IgD-negative memory B cell (primary cell): ENCODE results near the gene CNTNAP2. TPM values are rescaled to one million over a fixed set of nuclear protein-coding genes. Genes with fewer than 3 reads are reported as not detected.

Experiments
- H3K27ac Mint-ChIP-seq, 3 donors: one replicate each; pipeline ENCODE4 v1.8.0; 2020 to 2022; ENCODE audit warnings: mild to moderate bottlenecking in 3 of 3, mixed read lengths in 3 of 3, moderate library complexity in 1 of 3
- H3K27me3 Mint-ChIP-seq: one replicate; pipeline ENCODE4 v1.8.0; 2021; ENCODE audit warnings: mixed read lengths
- H3K36me3 Mint-ChIP-seq: one replicate; pipeline ENCODE4 v1.8.0; 2020; ENCODE audit warnings: mild to moderate bottlenecking, mixed read lengths
- H3K4me1 Mint-ChIP-seq, 3 donors: one replicate each; pipeline ENCODE4 v1.8.0; 2020 to 2022; ENCODE audit warnings: mixed read lengths in 3 of 3, mild to moderate bottlenecking in 1 of 3
- H3K4me3 Mint-ChIP-seq, 4 donors: one replicate each; pipeline ENCODE4 v1.8.0; 2020 to 2022; ENCODE audit warnings: mild to moderate bottlenecking in 4 of 4, mixed read lengths in 4 of 4, moderate library complexity in 3 of 4
- H3K9me3 Mint-ChIP-seq, 3 donors: one replicate each; pipeline ENCODE4 v1.8.0; 2020 to 2021; ENCODE audit warnings: mixed read lengths in 3 of 3, mild to moderate bottlenecking in 1 of 3
- polyA plus RNA-seq: library from polyadenylated mRNA; unstranded; fragments of 300-500 nt; fragmentation: Illumina TruSeq; gene quantifications from one replicate; pipeline ENCODE4 v1.2.3, GENCODE V29; 2021

Gene CNTNAP2
- polyA plus RNA-seq, 1 donor from 2014 or later, result 47.3 TPM

DNA sequence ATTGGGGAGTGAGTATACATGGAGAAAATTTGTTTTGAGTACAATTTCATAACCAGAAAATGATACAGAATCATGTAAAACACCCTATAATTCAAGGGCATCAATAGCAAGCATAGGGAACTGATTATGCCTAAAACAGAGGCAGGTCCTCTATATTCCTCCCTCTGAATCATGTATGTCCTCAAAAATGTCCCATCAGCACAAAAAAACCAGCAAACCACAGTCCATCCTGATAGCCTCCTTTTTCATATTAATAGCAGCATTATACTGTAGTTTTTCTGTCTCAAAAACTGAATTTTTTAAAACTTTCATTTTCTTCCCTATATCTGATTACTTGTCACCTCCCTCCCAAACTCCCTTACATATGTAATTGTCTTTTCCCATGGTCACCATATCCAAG lies 1057.3 kb downstream of the CNTNAP2 start:
- Mint-ChIP-seq H3K9me3 (peaks cover 2 to 9% (median 3%) of the 10 kb centered on the region in 3 donors), H3K36me3 (no peaks in the 10 kb centered on the region), H3K4me3 (no peak overlapping the region), H3K27ac (no peak overlapping the region), H3K4me1 (no peaks in the 10 kb centered on the region), H3K27me3 (no peaks in the 10 kb centered on the region)

DNA sequence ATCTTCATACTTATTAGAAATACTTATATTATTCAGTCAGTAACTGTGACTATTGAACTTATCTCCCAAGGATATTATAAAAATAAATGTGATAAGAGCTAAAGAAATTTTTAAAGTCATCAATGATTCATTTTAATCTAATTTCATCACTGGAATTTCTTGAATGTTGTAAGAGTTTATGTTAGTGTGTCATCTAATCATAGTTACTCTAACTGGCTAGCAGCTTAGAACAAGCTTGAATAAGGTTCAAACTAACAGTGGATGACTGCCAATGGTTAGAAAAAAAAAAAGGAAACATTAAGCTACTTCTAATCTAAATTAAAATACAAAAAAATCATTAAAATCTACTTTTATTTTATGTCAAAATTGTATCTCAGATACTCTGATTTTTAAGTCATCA lies 1066.3 kb downstream of the CNTNAP2 start:
- Mint-ChIP-seq H3K27me3 (no peaks in the 10 kb centered on the region), H3K36me3 (no peaks in the 10 kb centered on the region), H3K9me3 (peaks cover 0 to 17% (median 7%) of the 10 kb centered on the region in 3 donors)

DNA sequence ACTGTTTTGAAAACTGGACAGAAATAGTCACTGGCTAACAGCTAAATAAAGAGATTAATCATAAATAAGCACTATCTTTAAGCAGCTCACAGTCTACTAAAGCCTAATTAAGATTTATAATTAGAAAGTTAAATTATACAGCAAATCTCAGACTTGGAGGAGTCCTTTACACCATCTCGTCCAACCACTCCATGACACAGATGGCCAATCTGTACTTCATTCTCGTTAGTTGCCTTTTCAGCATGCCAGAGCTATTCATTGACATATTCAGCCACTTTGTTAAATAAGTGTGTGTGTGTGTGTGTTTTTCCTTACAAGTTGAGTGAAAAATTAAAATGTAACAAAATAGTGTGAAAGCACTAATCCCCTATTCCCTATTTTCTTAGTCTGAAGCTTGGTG lies 1066.7 kb downstream of the CNTNAP2 start:
- no peaks in the 10 kb centered on the region for H3K27me3 Mint-ChIP-seq

More for the DNA sequence above, 1066.3 kb downstream of the CNTNAP2 start:
- Mint-ChIP-seq H3K4me3 (no peak overlapping the region), H3K4me1 (no peaks in the 10 kb centered on the region), H3K27ac (no peak overlapping the region)

DNA sequence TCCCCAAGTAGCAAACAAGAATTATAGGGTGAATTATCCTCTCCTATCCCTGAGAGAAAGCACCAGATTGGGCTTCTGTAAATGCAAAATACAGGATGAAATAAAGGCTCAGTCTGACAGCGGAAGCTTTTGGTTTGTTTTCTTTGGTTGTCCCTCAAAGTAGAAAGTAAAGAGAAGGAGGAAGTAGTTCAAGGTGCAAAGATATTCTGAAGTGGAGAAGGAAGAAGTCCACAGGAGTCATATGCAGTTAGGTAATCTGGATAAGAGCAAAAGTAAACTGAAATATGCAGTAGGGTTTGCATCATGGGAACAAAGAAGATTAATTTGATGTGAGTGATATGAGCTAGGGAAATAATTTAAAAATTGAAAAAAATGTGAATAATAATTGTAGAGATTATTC lies 1071.9 kb downstream of the CNTNAP2 start:
- no peak overlapping the region for H3K27ac Mint-ChIP-seq
- no peaks in the 10 kb centered on the region for H3K27me3 Mint-ChIP-seq
- no peak overlapping the region for H3K4me3 Mint-ChIP-seq
- H3K36me3 Mint-ChIP-seq, result no peaks in the 10 kb centered on the region
- H3K9me3 Mint-ChIP-seq, result peaks cover 1 to 14% (median 9%) of the 10 kb centered on the region in 3 donors
- no peaks in the 10 kb centered on the region for H3K4me1 Mint-ChIP-seq

More for the DNA sequence above, 1066.7 kb downstream of the CNTNAP2 start:
- Mint-ChIP-seq H3K27ac (no peak overlapping the region), H3K4me3 (no peak overlapping the region), H3K36me3 (no peaks in the 10 kb centered on the region), H3K4me1 (no peaks in the 10 kb centered on the region), H3K9me3 (peaks cover 0 to 17% (median 7%) of the 10 kb centered on the region in 3 donors)

DNA sequence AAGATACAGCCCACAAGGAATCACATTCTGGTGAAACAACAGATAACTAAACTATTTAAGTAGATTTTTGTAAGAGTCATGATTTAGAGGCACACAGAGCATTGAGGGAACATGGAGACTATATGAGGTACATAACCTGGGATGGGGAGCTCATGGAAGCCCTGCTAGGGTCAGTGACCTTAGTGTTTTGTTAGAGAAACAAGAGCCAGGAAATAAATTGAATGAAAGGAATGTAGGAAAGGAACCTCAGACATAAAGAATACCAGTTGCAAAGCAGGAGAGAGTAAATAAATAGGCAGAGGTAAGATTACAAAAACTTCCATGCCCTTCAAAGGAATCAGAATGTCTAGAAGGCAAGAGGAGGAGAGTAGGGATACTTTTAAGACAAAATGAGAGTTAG lies 1076.9 kb downstream of the CNTNAP2 start:
- Mint-ChIP-seq H3K4me3 (no peak overlapping the region), H3K4me1 (no peaks in the 10 kb centered on the region), H3K9me3 (peaks cover 1 to 12% (median 9%) of the 10 kb centered on the region in 3 donors), H3K27ac (no peak overlapping the region), H3K36me3 (no peaks in the 10 kb centered on the region), H3K27me3 (no peaks in the 10 kb centered on the region)

DNA sequence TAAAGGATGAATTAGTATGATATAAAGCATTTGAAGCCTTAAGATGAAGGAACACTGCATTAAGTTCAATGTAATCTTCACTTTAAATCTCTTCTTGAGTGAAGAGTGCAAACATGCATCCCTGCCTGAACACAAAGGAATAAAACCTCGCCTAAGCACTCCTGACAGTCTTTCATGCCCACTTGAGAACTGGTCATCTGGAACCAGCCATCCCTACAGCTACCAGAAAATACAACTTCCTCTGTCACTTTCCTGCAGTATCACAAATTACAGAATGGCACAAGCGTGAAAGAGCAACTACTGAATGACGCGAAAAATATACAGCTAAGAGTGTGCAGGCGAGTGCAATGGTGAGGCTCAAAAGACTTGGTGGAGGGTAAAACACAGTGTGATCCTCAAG lies 1079.9 kb downstream of the CNTNAP2 start:
- H3K27me3 Mint-ChIP-seq, result no peaks in the 10 kb centered on the region
- H3K4me1 Mint-ChIP-seq, result no peaks in the 10 kb centered on the region
- H3K36me3 Mint-ChIP-seq, result no peaks in the 10 kb centered on the region
- peaks cover 0 to 12% (median 9%) of the 10 kb centered on the region in 3 donors for H3K9me3 Mint-ChIP-seq
- H3K4me3 Mint-ChIP-seq, result no peak overlapping the region
- H3K27ac Mint-ChIP-seq, result no peak overlapping the region

DNA sequence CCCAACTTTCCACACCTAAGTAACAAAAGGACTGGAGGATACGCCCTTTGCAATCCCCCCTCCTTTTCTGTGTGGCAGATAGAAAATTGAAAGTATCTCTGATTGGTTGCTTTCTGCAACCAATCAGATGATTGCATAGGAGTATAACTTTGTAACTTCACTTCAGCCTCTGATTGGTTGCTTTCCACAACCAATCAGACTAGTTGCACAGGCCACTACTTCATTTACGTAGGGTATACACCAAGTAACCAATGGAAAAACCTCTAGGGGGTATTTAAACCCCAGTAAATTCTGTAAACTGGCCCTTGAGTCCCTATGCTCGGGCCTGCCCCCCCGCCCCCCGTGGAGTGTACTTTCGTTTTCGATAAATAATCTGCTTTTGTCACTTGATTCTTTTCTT lies 1080.4 kb downstream of the CNTNAP2 start:
- no peak overlapping the region for H3K27ac Mint-ChIP-seq
- H3K36me3 Mint-ChIP-seq, result no peaks in the 10 kb centered on the region
- H3K4me3 Mint-ChIP-seq, result no peak overlapping the region
- peaks cover 0 to 12% (median 9%) of the 10 kb centered on the region in 3 donors for H3K9me3 Mint-ChIP-seq
- H3K4me1 Mint-ChIP-seq, result no peaks in the 10 kb centered on the region
- H3K27me3 Mint-ChIP-seq, result no peaks in the 10 kb centered on the region

DNA sequence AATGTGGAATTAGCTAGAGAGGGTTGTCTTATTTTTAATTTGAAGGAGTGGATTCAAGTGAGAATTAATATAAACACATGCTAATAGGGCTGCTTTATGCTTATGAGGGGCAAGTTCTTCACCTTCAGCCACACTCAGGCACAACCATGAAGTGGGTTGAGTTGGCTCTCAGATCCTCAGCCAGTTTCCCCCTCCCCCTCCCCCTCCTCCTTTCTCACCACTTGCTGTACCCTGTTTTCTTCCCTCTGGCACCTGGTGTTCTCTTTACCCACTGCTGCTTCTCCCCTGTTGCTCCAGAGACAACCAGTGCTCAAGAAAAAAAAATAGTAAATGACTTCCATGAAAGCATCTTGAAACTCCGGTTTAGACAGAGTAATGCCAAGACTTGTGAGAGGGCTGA lies 1083.3 kb downstream of the CNTNAP2 start:
- Mint-ChIP-seq H3K27ac (no peak overlapping the region), H3K4me1 (no peaks in the 10 kb centered on the region), H3K36me3 (no peaks in the 10 kb centered on the region), H3K9me3 (peaks cover 0 to 6% (median 3%) of the 10 kb centered on the region in 3 donors), H3K4me3 (no peak overlapping the region), H3K27me3 (no peaks in the 10 kb centered on the region)

DNA sequence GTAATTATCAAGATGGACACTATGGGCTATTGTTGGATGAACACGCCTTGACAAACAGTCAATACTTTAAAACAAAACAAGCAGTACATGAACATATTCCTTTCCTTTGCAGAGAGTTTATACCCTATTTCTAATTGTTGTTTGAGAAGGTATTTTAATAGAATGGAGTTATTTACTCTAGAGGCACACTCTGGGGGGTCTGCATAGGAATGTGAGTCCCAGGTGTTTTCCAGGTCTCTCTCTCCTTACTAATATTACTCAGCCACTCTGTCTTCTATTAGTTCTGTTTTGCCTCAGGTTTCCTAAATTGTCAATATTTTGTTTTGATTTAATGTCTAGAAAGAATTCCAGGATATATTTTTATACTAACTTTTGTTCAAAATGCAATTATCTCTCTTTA lies 1091.4 kb downstream of the CNTNAP2 start:
- Mint-ChIP-seq H3K36me3 (no peaks in the 10 kb centered on the region), H3K4me3 (no peak overlapping the region), H3K27ac (no peak overlapping the region), H3K9me3 (peaks cover 0 to 11% (median 8%) of the 10 kb centered on the region in 3 donors), H3K27me3 (no peaks in the 10 kb centered on the region), H3K4me1 (no peaks in the 10 kb centered on the region)

DNA sequence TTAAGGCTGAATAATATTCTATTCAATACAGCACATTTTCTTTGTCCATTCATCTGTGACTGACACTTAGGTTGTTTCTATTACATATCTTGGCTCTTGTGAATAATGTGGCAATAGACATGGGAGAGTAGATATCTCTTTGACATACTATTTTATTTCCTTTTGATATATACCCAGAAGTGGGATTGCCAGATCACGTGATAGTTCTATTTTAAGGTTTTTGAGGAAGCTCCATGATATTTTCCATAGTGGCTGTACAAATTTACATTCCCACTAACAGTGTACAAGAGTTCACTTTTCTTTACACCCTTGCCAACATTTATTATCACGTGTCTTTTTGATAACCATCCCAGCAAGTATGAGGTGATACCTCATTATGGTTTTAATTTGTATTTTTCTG lies 1114.7 kb downstream of the CNTNAP2 start:
- H3K36me3 Mint-ChIP-seq, result peaks cover 1% of the 10 kb centered on the region
- peaks cover 4 to 26% (median 10%) of the 10 kb centered on the region in 3 donors for H3K9me3 Mint-ChIP-seq
- H3K27me3 Mint-ChIP-seq, result no peaks in the 10 kb centered on the region
- H3K4me1 Mint-ChIP-seq, result no peaks in the 10 kb centered on the region
- H3K27ac Mint-ChIP-seq, result no peak overlapping the region
- no peak overlapping the region for H3K4me3 Mint-ChIP-seq

DNA sequence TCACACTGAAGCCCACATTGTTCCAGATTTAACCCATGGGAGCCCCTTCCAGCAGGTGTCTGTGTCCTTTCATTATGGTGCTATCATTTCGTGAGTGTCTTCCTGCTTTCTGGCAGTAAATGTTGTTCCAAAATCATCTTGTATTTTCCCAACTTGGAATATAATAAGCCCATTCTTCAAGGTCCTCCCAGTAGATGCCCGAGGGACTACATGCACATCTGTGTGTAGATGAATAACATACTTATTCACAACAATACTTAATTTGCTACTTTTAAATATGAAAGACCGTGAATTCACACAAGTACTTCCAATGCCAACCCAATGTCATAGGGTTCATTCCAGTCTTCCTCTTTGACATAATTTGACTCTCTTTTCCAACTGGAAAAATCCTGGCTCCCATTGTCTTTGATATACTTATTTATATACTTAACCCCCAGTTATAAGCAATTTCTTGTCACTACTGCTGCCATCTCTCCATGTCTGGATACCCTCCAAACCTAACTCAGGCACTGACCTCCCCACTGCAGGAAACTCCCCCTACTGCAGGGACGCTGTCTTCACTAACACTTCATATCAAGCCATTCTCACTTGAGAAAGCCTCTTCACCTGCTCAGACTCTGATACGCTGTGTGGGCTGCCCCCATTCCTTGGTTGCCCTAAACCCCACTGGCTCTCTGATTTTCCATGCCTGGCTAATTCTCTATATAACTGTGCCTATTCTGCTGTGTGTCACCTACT lies 1119.2 kb downstream of the CNTNAP2 start:
- H3K27ac Mint-ChIP-seq, result no peak overlapping the region
- no peaks in the 10 kb centered on the region for H3K36me3 Mint-ChIP-seq
- H3K9me3 Mint-ChIP-seq, result peaks cover 0 to 15% (median 4%) of the 10 kb centered on the region in 3 donors
- H3K27me3 Mint-ChIP-seq, result no peaks in the 10 kb centered on the region
- H3K4me3 Mint-ChIP-seq, result no peak overlapping the region
- H3K4me1 Mint-ChIP-seq, result no peaks in the 10 kb centered on the region

DNA sequence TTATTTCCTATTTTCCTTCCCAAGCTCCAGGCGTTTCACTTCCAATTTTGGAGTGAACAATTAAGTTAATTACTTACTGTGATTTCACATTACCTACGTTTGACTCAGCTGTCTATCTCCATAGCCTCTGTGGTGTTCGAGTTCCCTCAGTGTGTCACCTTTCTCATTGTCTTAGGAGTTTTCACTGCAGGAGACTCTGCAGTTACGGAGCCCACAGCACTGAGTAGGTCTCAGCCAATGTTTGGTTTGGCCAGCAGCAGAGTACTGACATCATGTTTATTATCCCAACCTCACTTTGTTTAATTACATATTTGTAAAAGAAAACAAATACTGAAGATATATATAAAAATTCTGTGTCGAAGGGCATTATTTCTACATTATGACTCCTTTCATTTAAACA lies 1123.9 kb downstream of the CNTNAP2 start:
- H3K4me3 Mint-ChIP-seq, result no peak overlapping the region

DNA sequence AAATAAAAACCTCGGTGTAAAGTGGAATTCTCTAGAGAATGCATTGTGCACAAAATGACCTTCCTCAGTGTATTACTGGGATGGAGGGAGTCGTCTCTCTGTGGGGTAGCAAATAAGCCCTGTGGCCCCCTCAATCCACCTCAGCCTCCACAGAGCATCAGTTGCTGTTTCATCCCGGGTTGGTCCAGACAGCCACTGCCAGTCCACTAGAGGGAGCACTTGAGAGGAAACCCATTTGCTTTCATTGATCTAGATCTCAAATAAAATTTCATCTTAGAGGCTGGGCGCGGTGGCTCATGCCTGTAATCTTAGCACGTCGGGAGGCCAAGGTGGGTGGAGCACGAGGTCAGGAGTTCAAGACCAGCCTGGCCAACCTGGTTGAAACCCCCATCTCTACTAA lies 1128.7 kb downstream of the CNTNAP2 start:
- Mint-ChIP-seq H3K4me1 (no peaks in the 10 kb centered on the region), H3K9me3 (peaks cover 0 to 5% (median 0%) of the 10 kb centered on the region in 3 donors), H3K36me3 (peaks cover 2% of the 10 kb centered on the region), H3K27me3 (no peaks in the 10 kb centered on the region), H3K27ac (no peak overlapping the region), H3K4me3 (no peak overlapping the region)

More for the DNA sequence above, 1123.9 kb downstream of the CNTNAP2 start:
- Mint-ChIP-seq H3K9me3 (peaks cover 0 to 5% (median 0%) of the 10 kb centered on the region in 3 donors), H3K36me3 (no peaks in the 10 kb centered on the region), H3K27me3 (no peaks in the 10 kb centered on the region), H3K27ac (no peak overlapping the region), H3K4me1 (no peaks in the 10 kb centered on the region)

DNA sequence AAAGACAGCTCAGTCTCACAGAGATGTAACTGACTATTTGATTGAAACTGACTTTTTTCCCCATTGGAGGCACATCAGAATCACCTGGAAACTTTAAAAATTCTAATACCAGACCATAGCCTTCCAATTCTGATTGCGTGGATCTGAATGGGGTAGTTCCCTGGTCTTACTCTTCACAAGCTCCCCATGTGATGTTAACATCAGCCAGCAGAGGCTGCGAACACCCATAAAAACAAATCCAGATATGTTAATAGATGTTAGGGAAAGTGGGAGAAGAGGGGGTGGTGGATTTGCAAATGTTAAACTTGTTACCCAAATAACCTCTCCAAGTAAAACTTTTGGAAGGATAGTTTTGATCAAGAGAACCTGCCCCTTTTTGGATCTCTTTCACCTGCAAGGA lies 1133.4 kb downstream of the CNTNAP2 start:
- H3K4me1 Mint-ChIP-seq, result no peaks in the 10 kb centered on the region
- peaks cover 2% of the 10 kb centered on the region for H3K36me3 Mint-ChIP-seq
- H3K9me3 Mint-ChIP-seq, result peaks cover 0 to 6% (median 3%) of the 10 kb centered on the region in 3 donors
- H3K4me3 Mint-ChIP-seq, result no peak overlapping the region
- peak overlapping the region in 1 of 3 donors; percentile 15 for H3K27ac Mint-ChIP-seq
- no peaks in the 10 kb centered on the region for H3K27me3 Mint-ChIP-seq

DNA sequence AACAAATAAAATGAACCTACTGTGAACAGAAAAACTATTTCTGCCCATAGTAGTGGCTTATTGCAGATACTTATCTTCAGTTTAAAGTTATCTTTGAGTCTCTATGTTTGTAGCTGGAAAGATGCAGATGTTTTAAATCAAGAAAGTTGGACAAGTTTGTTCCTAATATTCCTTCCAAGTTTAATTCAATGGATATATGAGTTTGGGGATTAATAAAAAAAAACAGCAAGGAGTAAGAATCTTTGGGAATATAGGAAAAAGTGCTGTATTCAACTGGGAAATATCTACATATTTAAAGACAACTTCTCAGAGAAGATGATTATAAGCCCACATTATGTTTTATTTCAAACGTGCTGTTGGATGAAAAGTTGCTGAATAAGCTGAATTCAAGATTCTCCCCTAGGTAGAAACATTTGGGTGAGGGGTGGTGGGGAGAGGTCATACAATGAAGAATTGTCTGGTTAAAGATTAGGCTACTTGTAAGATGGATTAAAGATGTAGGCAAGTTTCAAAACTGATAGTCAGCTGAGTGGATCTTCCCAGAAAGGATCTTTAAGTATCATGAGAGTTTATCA lies 1135.2 kb downstream of the CNTNAP2 start:
- no peak overlapping the region for H3K27ac Mint-ChIP-seq
- no peaks in the 10 kb centered on the region for H3K27me3 Mint-ChIP-seq
- peaks cover 0 to 6% (median 3%) of the 10 kb centered on the region in 3 donors for H3K9me3 Mint-ChIP-seq
- H3K4me3 Mint-ChIP-seq, result no peak overlapping the region
- H3K36me3 Mint-ChIP-seq, result peaks cover 2% of the 10 kb centered on the region
- H3K4me1 Mint-ChIP-seq, result no peaks in the 10 kb centered on the region

DNA sequence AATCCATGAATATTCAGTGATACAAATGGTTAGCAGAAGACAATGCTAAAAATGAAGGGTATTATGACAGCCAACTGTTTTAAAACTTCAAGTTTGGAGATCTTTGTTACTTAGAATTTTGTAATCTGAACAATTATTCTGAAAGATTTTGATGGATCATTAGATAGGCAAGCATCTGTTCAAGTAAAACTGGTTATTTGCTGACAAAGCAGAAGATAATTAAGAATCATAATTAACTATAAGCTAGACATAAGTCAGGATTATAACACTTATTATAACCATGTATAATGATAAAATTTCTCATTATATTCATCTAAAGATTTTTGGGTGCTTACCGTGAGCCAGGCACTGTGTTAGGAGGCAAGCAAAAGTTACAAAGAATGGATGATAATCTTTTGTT lies 1145.1 kb downstream of the CNTNAP2 start:
- no peaks in the 10 kb centered on the region for H3K4me1 Mint-ChIP-seq
- H3K4me3 Mint-ChIP-seq, result no peak overlapping the region
- H3K27me3 Mint-ChIP-seq, result no peaks in the 10 kb centered on the region
- H3K36me3 Mint-ChIP-seq, result no peaks in the 10 kb centered on the region
- no peak overlapping the region for H3K27ac Mint-ChIP-seq
- peaks cover 0 to 5% (median 2%) of the 10 kb centered on the region in 3 donors for H3K9me3 Mint-ChIP-seq
